HEK293 (cell line): ENCODE data around the gene CASKIN2.

Experiments
- CTCF ChIA-PET: fragments of 350-600 bp; formaldehyde crosslinking; extraction: SDS; loops from one replicate; lab custom pipeline; 2021; ENCODE audit warnings: antibody characterized with exemption; lab: Yijun Ruan, JAX
- POLR2A ChIA-PET: fragments of 300-600 bp; formaldehyde crosslinking; extraction: SDS; loops from one replicate; lab custom pipeline; 2020; ENCODE audit warnings: antibody characterized with exemption, inconsistent platforms; lab: Yijun Ruan, JAX
- H3K27ac ChIP-seq: fragments of 200-500 bp; sonication (Bioruptor generic); 2 replicates; pipeline ENCODE4 v1.5.1; 2014; ENCODE audit warnings: low read depth, low read length, control low read depth, inconsistent platforms; ENCODE audit errors: extremely low read depth
- H3K36me3 ChIP-seq, 2 experiments: fragments of 200-500 bp in 1 of 2; sonication (Bioruptor generic) in 1 of 2; 1 replicate in 1 of 2; 2 replicates in 1 of 2; pipeline ENCODE4 v1.5.1; 2014 to 2017; ENCODE audit warnings: inconsistent platforms in 2 of 2, low read length in 2 of 2; ENCODE audit not compliant: control insufficient read depth in 2 of 2, insufficient read depth in 1 of 2
- H3K4me1 ChIP-seq: fragments of 200-500 bp; sonication (Bioruptor generic); 2 replicates; pipeline ENCODE4 v1.5.1; 2014; ENCODE audit warnings: mild to moderate bottlenecking, low read length, inconsistent platforms; ENCODE audit not compliant: control insufficient read depth, insufficient read depth
- H3K4me3 ChIP-seq: 2 replicates; pipeline ENCODE4 v1.5.1; 2011; ENCODE audit warnings: low read depth, mild to moderate bottlenecking, control low read depth, low read length, moderate library complexity
- H3K9me3 ChIP-seq: fragments of 200-500 bp; sonication (Bioruptor generic); 2 replicates; pipeline ENCODE4 v1.5.1; 2014; ENCODE audit warnings: low read depth, low read length, inconsistent platforms; ENCODE audit not compliant: control insufficient read depth, insufficient read depth
- KLF8 ChIP-seq: fragments of 450-650 bp; formaldehyde crosslinking; IDR thresholded peaks from 2 replicates; pipeline ENCODE4 v1.5.1; 2016; ENCODE audit warnings: missing biosample characterization, missing genetic modification characterization
- MYNN ChIP-seq: fragments of 450-650 bp; formaldehyde crosslinking; IDR thresholded peaks from 2 replicates; pipeline ENCODE4 v1.5.1; 2016; ENCODE audit warnings: missing biosample characterization, missing genetic modification characterization, borderline replicate concordance
- ZBTB10 ChIP-seq: fragments of 450-650 bp; formaldehyde crosslinking; IDR thresholded peaks from 2 replicates; pipeline ENCODE4 v1.5.1; 2016; ENCODE audit warnings: missing biosample characterization, missing genetic modification characterization
- ZBTB17 ChIP-seq: fragments of 450-650 bp; formaldehyde crosslinking; IDR thresholded peaks from 2 replicates; pipeline ENCODE4 v1.5.1; 2016; ENCODE audit warnings: missing biosample characterization, missing genetic modification characterization
- ZFP37 ChIP-seq: fragments of 450-650 bp; formaldehyde crosslinking; IDR thresholded peaks from 2 replicates; pipeline ENCODE4 v1.5.1; 2016; ENCODE audit warnings: missing biosample characterization, missing genetic modification characterization
- ZFP69B ChIP-seq: fragments of 450-650 bp; formaldehyde crosslinking; IDR thresholded peaks from 2 replicates; pipeline ENCODE4 v1.5.1; 2016; ENCODE audit warnings: missing biosample characterization, missing genetic modification characterization
- ZNF175 ChIP-seq: fragments of 450-650 bp; formaldehyde crosslinking; IDR thresholded peaks from 2 replicates; pipeline ENCODE4 v1.5.1; 2016; ENCODE audit warnings: missing biosample characterization, missing genetic modification characterization
- ZNF248 ChIP-seq: fragments of 450-650 bp; formaldehyde crosslinking; IDR thresholded peaks from 2 replicates; pipeline ENCODE4 v1.5.1; 2017; ENCODE audit warnings: missing biosample characterization, missing genetic modification characterization
- ZNF26 ChIP-seq: fragments of 450-650 bp; formaldehyde crosslinking; IDR thresholded peaks from 2 replicates; pipeline ENCODE4 v1.5.1; 2016; ENCODE audit warnings: missing biosample characterization, missing genetic modification characterization
- ZNF433 ChIP-seq: fragments of 450-650 bp; formaldehyde crosslinking; IDR thresholded peaks from 2 replicates; pipeline ENCODE4 v1.5.1; 2016; ENCODE audit warnings: missing biosample characterization, missing genetic modification characterization, low read depth
- ZNF449 ChIP-seq: fragments of 450-650 bp; formaldehyde crosslinking; IDR thresholded peaks from 2 replicates; pipeline ENCODE4 v1.5.1; 2017; ENCODE audit warnings: missing biosample characterization, mild to moderate bottlenecking, missing genetic modification characterization, moderate library complexity
- ZNF513 ChIP-seq: fragments of 450-650 bp; IDR thresholded peaks from 2 replicates; pipeline ENCODE4 v1.5.1; 2018; ENCODE audit warnings: missing biosample characterization, missing genetic modification characterization
- ZNF777 ChIP-seq: fragments of 450-650 bp; formaldehyde crosslinking; IDR thresholded peaks from 2 replicates; pipeline ENCODE4 v1.5.1; 2017; ENCODE audit warnings: missing biosample characterization, missing genetic modification characterization, borderline replicate concordance
- ZXDB ChIP-seq: fragments of 450-650 bp; formaldehyde crosslinking; IDR thresholded peaks from 2 replicates; pipeline ENCODE4 v1.5.1; 2016; ENCODE audit warnings: missing biosample characterization, missing genetic modification characterization
- TF ChIP-seq, protein P1 (sequence below): fragments of 450-650 bp; formaldehyde crosslinking; conservative IDR thresholded peaks from 2 replicates; pipeline ENCODE4 v1.5.1; 2016; ENCODE audit warnings: low read depth, missing biosample characterization, missing genetic modification characterization

CASKIN2 gene

DNA sequence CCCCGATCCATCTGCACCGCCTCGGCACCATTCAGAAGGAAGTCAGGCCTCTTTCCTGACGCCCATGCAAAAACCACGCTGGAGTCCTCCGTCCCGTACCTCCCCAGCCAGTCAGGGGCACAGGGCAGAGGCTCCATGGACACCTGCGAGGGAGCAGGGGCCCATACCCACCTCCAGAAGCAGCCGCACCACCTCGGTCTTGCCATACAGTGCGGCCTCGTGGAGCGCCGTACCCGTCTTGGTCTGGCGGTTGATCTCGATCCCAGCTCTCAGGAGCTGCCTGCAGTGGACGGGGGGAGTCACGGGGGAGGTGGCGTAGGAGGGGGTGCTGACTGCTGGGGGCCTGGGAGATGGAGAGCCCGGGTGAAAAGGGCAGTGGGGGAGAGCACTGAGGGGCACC, 9.2 kb downstream of the CASKIN2 start (continued):
- no peak for TF ChIP-seq ZNF26 (tag by site-specific recombination)
- no peak for TF ChIP-seq ZNF433 (tag by site-specific recombination)

DNA sequence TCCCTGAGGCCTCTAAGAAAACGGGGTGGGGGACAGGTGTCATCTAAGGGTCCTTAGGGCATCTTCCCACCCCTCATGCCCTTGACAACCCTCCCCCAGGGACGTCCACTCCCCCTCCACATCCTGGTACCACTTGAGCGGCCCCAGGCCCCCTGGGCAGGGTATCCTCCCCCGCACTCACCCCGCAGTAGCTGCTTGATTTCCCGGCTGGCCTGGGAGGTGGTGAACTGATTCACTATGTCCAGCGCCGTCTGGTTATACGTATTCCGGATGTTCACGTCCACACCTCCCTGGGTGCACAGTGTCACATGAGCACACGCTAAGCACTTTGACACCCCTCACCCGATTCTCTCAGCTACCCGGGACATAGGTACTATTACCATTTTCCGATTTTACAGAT, 9.7 kb downstream of the CASKIN2 start:
- no peaks in the 10 kb centered on the region for H3K9me3 ChIP-seq
- H3K4me1 ChIP-seq = no peaks in the 10 kb centered on the region
- CTCF ChIA-PET = interaction anchor here (0.6 to 3.9 kb wide), 9 partner anchors 12 to 579 kb away, joined by 3 to 20 read pairs (median 3); partner anchors contain the start of genes GRB2, TMEM94 and TSEN54
- peaks cover 0 to 85% of the 10 kb centered on the region in 2 experiments; a peak in 2 of 3 replicates for H3K36me3 ChIP-seq
- no peak overlapping the region for H3K4me3 ChIP-seq
- TF ChIP-seq MYNN = no peak
- TF ChIP-seq, protein P1, sequence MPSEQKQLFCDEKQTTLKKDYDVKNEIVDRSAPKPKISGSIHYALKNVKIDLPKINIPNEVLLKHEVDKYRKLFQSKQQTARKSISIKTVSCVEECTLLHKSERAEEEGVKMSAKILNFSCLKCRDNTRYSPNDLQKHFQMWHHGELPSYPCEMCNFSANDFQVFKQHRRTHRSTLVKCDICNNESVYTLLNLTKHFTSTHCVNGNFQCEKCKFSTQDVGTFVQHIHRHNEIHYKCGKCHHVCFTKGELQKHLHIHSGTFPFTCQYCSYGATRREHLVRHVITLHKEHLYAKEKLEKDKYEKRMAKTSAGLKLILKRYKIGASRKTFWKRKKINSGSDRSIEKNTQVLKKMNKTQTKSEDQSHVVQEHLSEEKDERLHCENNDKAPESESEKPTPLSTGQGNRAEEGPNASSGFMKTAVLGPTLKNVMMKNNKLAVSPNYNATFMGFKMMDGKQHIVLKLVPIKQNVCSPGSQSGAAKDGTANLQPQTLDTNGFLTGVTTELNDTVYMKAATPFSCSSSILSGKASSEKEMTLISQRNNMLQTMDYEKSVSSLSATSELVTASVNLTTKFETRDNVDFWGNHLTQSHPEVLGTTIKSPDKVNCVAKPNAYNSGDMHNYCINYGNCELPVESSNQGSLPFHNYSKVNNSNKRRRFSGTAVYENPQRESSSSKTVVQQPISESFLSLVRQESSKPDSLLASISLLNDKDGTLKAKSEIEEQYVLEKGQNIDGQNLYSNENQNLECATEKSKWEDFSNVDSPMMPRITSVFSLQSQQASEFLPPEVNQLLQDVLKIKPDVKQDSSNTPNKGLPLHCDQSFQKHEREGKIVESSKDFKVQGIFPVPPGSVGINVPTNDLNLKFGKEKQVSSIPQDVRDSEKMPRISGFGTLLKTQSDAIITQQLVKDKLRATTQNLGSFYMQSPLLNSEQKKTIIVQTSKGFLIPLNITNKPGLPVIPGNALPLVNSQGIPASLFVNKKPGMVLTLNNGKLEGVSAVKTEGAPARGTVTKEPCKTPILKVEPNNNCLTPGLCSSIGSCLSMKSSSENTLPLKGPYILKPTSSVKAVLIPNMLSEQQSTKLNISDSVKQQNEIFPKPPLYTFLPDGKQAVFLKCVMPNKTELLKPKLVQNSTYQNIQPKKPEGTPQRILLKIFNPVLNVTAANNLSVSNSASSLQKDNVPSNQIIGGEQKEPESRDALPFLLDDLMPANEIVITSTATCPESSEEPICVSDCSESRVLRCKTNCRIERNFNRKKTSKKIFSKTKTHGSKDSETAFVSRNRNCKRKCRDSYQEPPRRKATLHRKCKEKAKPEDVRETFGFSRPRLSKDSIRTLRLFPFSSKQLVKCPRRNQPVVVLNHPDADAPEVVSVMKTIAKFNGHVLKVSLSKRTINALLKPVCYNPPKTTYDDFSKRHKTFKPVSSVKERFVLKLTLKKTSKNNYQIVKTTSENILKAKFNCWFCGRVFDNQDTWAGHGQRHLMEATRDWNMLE (tag by site-specific recombination) = no peak
- no peak for TF ChIP-seq ZNF248 (tag by site-specific recombination)
- TF ChIP-seq ZNF449 (tag by site-specific recombination) = no peak
- no peak for TF ChIP-seq ZBTB10 (tag by site-specific recombination)
- TF ChIP-seq KLF8 (tag by site-specific recombination) = no peak
- POLR2A ChIA-PET = interaction anchor here (0.7 to 0.8 kb wide), 2 partner anchors 11 to 14 kb away, joined by 3 read pairs; partner anchors contain the start of gene TSEN54
- H3K27ac ChIP-seq = no peak overlapping the region

DNA sequence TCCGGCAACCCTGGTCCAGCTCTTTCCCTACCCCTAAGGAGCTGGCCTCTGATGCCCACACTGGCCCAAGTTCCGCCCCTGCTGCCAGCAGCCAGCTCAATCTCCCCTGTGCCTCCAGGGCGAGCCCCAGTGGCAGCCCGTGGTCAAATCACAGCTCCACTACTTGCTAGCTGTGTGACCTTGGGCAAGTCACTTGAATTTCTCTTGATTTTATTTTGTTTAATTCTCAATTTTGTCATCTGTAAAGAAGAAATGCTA, 10.3 kb downstream of the CASKIN2 start:
- no peaks in the 10 kb centered on the region for H3K9me3 ChIP-seq
- no peaks in the 10 kb centered on the region for H3K4me1 ChIP-seq
- no peak overlapping the region for H3K4me3 ChIP-seq
- no peak overlapping the region for H3K27ac ChIP-seq
- ChIA-PET POLR2A (interaction anchor here (0.8 kb wide), 1 partner anchor 11 kb away, joined by 3 read pairs; the partner anchor contains the start of gene TSEN54), CTCF (interaction anchor here (0.6 to 3.9 kb wide), 7 partner anchors 13 to 244 kb away, joined by 3 to 20 read pairs (median 3); partner anchors contain the start of genes TMEM94 and TSEN54)
- peaks cover 0 to 89% of the 10 kb centered on the region in 2 experiments; a peak in 2 of 3 replicates for H3K36me3 ChIP-seq
- no peak for TF ChIP-seq ZBTB17 (tag by site-specific recombination)
- no peak for TF ChIP-seq ZXDB (tag by site-specific recombination)
- TF ChIP-seq ZFP37 (tag by site-specific recombination) = no peak
- TF ChIP-seq ZNF513 = no peak
- no peak for TF ChIP-seq ZFP69B (tag by site-specific recombination)
- no peak for TF ChIP-seq ZNF777 (tag by site-specific recombination)
- TF ChIP-seq, protein P1 (tag by site-specific recombination) = no peak
- TF ChIP-seq ZNF175 = no peak
